Middle frontal gyrus (tissue), 1 donor: ENCODE data around the gene HIPK2.
"Not testable (repeated sequence)": the region's sequence is repeated elsewhere in the genome, so short reads cannot be mapped to it uniquely, and the experiment has no call there.

ENCODE experiments used
- DNase-seq: peaks from one replicate; pipeline ENCODE4 v3.0.0-alpha.2; 2015; ENCODE audit warnings: low spot score; ENCODE audit errors: extremely low spot score

Gene HIPK2

GRCh38 chr7:139627831-139628230, 150.0 kb downstream of the HIPK2 start:
- no peak for DNase-seq

- no peak for DNase-seq
Observed at GRCh38 chr7:139626817-139627216, 151.0 kb downstream of the HIPK2 start.

- DNase-seq: no peak
Observed at GRCh38 chr7:139623518-139623917, 154.3 kb downstream of the HIPK2 start.

GRCh38 chr7:139620676-139621344, 157.0 kb downstream of the HIPK2 start:
- no peak for DNase-seq

- DNase-seq: no peak
Observed at GRCh38 chr7:139619367-139619657, 158.5 kb downstream of the HIPK2 start.

- no peak for DNase-seq
Observed at GRCh38 chr7:139618482-139619366, 159.1 kb downstream of the HIPK2 start.

GRCh38 chr7:139617074-139617473, 160.7 kb downstream of the HIPK2 start:
- DNase-seq: no peak

GRCh38 chr7:139614886-139615285, 162.9 kb downstream of the HIPK2 start:
- DNase-seq: no peak

- no peak for DNase-seq
Observed at GRCh38 chr7:139613971-139614411, 163.8 kb downstream of the HIPK2 start.

- DNase-seq: not testable (repeated sequence)
Observed at GRCh38 chr7:139611556-139611955, 166.2 kb downstream of the HIPK2 start.

GRCh38 chr7:139610595-139610994, 167.2 kb downstream of the HIPK2 start:
- DNase-seq: no peak

- no peak for DNase-seq
Observed at GRCh38 chr7:139603896-139604295, 173.9 kb downstream of the HIPK2 start.

- DNase-seq: no peak
Observed at GRCh38 chr7:139603282-139603681, 174.5 kb downstream of the HIPK2 start.

- DNase-seq: no peak
Observed at GRCh38 chr7:139602143-139602722, 175.6 kb downstream of the HIPK2 start.

GRCh38 chr7:139601176-139601575, 176.6 kb downstream of the HIPK2 start:
- no peak for DNase-seq

GRCh38 chr7:139600306-139600705, 177.5 kb downstream of the HIPK2 start:
- no peak for DNase-seq

- DNase-seq: no peak
Observed at GRCh38 chr7:139598642-139599041, 179.2 kb downstream of the HIPK2 start.

GRCh38 chr7:139597028-139597427, 180.8 kb downstream of the HIPK2 start:
- DNase-seq: no peak

- DNase-seq: no peak
Observed at GRCh38 chr7:139596626-139597025, 181.2 kb downstream of the HIPK2 start.

GRCh38 chr7:139595806-139596205, 182.0 kb downstream of the HIPK2 start:
- no peak for DNase-seq

GRCh38 chr7:139594911-139595476, 182.8 kb downstream of the HIPK2 start:
- no peak for DNase-seq

- no peak for DNase-seq
Observed at GRCh38 chr7:139594090-139594489, 183.7 kb downstream of the HIPK2 start.
